Measurements from ENCODE around the gene PLB1. TPM values are rescaled to one million over a fixed set of nuclear protein-coding genes. Genes with fewer than 3 reads are reported as not detected.
A peak's percentile ranks its signal among the peaks of the same experiment; 100 is the strongest.

Gene PLB1
- polyA plus RNA-seq, 3 donors from 2014 or later = 0.43 to 1.2 TPM; not detected in 1

DNA sequence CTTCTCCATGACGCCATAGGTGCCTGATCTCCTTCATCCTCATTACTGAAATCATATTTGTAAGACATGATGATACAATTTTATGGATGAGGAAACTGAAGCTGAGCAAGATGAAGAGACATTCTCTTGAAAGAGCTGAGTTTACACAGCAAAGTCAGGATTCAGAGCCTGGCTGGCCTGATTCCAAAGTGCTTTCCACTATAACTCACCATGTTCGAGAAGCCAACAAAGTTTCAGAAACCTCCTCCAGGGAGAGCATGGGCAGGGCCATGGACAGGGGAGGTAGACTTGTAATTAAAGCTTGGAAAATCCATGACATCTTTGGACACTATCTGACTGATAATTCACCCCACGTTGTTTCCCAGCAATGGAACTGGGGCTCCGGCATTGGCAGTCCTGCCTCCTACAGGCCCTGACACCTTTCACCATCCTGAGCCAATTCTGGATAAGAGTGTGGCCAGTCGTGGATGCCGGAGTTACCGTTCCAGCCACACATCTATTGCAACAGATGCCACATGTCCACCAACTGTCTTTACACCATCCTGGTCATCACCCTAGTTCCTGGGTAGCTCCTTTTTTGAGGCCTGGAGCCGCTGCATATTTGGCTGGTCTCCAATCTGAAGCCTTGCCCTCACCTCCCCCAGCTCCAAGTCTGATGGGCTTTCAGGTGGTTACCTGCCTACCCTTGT lies 170.8 kb downstream of the PLB1 start:
- no peaks in the 10 kb centered on the region for H3K36me3 Mint-ChIP-seq
- peak overlapping the region in 1 of 6 donors; percentile 59 for H3K27ac Mint-ChIP-seq
- peaks cover 0 to 5% (median 0%) of the 10 kb centered on the region in 3 donors for H3K27me3 Mint-ChIP-seq (ENCODE audit: low read depth in 3 of 3)
- H3K4me3 Mint-ChIP-seq = no peak overlapping the region
- DNase-seq = no peak
- no peaks in the 10 kb centered on the region for H3K4me1 Mint-ChIP-seq
- H3K9me3 Mint-ChIP-seq = no peaks in the 10 kb centered on the region

DNA sequence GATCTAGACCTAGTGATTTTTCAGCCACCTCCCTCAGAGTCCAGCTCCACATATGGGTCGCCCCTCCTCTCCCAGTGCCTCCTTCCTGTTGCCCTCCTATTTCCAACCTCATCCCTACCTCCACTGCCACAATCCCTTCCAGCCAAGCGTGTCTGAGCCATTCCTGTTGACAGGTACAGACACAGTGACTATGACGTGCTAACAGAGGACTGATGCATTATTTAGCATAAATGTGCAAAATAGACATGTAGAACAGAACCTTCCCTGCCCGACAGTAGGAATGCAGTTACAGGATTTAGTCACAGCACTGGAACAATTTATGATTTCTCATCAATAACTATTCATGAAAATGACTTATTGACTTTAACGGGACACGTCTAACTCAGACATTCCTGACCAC lies 171.4 kb downstream of the PLB1 start:
- H3K4me1 Mint-ChIP-seq = no peaks in the 10 kb centered on the region
- H3K9me3 Mint-ChIP-seq = peaks cover 0 to 1% (median 0%) of the 10 kb centered on the region in 6 donors
- peak overlapping the region in 1 of 6 donors; percentile 59 for H3K27ac Mint-ChIP-seq
- H3K36me3 Mint-ChIP-seq = no peaks in the 10 kb centered on the region
- peaks cover 0 to 5% (median 0%) of the 10 kb centered on the region in 3 donors for H3K27me3 Mint-ChIP-seq (ENCODE audit: low read depth in 3 of 3)
- H3K4me3 Mint-ChIP-seq = no peak overlapping the region
- no peak for DNase-seq

GRCh38 chr2:28668106-28668814 lies 172.4 kb downstream of the PLB1 start:
- Mint-ChIP-seq H3K9me3 (peaks cover 0 to 2% (median 0%) of the 10 kb centered on the region in 6 donors), H3K27me3 (ENCODE audit: low read depth in 3 of 3) (peaks cover 0 to 5% (median 0%) of the 10 kb centered on the region in 3 donors), H3K4me3 (no peak overlapping the region), H3K27ac (no peak overlapping the region), H3K36me3 (no peaks in the 10 kb centered on the region), H3K4me1 (no peaks in the 10 kb centered on the region)
- no peak for DNase-seq

DNA sequence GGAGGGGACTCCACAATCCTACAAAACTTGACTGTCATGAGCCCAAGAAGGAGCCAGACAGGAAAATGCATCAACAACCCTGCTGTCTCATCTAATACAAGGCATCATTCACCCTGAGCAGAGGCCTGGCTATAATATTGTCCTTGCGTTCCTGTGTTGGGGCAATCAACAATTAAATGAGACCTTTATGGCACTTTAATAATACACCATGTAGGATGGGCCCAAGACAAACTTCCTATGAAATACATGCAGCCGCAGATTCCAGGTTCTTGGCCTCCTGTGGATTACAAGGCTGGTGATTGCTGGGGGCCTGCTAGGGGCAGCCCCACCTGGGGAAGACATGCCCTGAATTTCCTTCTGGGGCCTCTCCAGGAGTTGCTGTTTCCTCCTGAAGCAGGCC lies 173.0 kb downstream of the PLB1 start:
- no peaks in the 10 kb centered on the region for H3K36me3 Mint-ChIP-seq
- no peak for DNase-seq
- H3K27me3 Mint-ChIP-seq (ENCODE audit: low read depth in 3 of 3) = peaks cover 0 to 5% (median 0%) of the 10 kb centered on the region in 3 donors
- peaks cover 0 to 2% (median under 1%) of the 10 kb centered on the region in 6 donors for H3K9me3 Mint-ChIP-seq
- H3K4me1 Mint-ChIP-seq = no peaks in the 10 kb centered on the region
- no peak overlapping the region for H3K4me3 Mint-ChIP-seq
- no peak overlapping the region for H3K27ac Mint-ChIP-seq

GRCh38 chr2:28670856-28671255 lies 175.0 kb downstream of the PLB1 start:
- H3K9me3 Mint-ChIP-seq = peaks cover 0 to 2% (median under 1%) of the 10 kb centered on the region in 6 donors
- H3K4me1 Mint-ChIP-seq = no peaks in the 10 kb centered on the region
- H3K27ac Mint-ChIP-seq = no peak overlapping the region
- no peaks in the 10 kb centered on the region for H3K36me3 Mint-ChIP-seq
- no peak for DNase-seq
- H3K4me3 Mint-ChIP-seq = no peak overlapping the region
- peaks cover 0 to 2% (median 0%) of the 10 kb centered on the region in 3 donors for H3K27me3 Mint-ChIP-seq (ENCODE audit: low read depth in 3 of 3)

GRCh38 chr2:28673338-28673737 lies 177.5 kb downstream of the PLB1 start:
- H3K4me3 Mint-ChIP-seq = no peak overlapping the region
- no peak for DNase-seq
- peaks cover 0 to 2% (median 0%) of the 10 kb centered on the region in 3 donors for H3K27me3 Mint-ChIP-seq (ENCODE audit: low read depth in 3 of 3)
- H3K36me3 Mint-ChIP-seq = no peaks in the 10 kb centered on the region
- peaks cover 0 to 2% (median under 1%) of the 10 kb centered on the region in 6 donors for H3K9me3 Mint-ChIP-seq
- no peak overlapping the region for H3K27ac Mint-ChIP-seq
- no peaks in the 10 kb centered on the region for H3K4me1 Mint-ChIP-seq

DNA sequence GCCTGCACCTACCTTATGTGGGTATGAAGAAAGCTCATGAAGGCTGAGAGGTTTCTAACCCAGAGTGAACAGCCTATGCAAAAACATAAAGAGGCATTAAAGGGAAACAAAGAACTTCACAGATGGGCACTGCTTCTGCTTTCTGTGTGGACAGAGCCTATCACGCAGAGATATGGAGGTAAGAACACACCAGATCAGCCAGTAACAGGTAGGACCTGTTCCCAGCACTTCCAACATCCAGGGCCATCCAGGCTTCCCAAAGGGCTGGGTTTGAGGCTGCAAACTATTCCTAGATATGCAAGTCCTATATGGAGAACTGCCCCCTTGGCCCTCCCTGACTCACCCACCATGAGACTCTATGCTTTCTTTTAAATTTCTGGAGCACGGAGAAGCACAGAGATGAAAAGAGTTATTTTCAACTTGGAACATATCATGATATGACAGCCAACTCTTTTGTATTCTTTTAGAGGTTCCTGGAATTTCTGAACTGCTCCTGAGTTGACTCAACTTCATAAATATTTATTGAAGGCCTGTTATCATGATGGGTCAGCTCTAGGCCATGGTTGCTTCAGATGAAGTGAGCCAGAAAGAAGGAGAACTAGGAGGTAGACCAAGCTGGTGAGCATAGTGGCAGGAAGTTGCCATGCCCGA lies 178.3 kb downstream of the PLB1 start:
- no peak overlapping the region for H3K27ac Mint-ChIP-seq
- no peak overlapping the region for H3K4me3 Mint-ChIP-seq
- H3K36me3 Mint-ChIP-seq = no peaks in the 10 kb centered on the region
- DNase-seq = no peak
- no peaks in the 10 kb centered on the region for H3K4me1 Mint-ChIP-seq
- no peaks in the 10 kb centered on the region for H3K27me3 Mint-ChIP-seq (ENCODE audit: low read depth in 3 of 3)
- peaks cover 0 to 2% (median under 1%) of the 10 kb centered on the region in 6 donors for H3K9me3 Mint-ChIP-seq

DNA sequence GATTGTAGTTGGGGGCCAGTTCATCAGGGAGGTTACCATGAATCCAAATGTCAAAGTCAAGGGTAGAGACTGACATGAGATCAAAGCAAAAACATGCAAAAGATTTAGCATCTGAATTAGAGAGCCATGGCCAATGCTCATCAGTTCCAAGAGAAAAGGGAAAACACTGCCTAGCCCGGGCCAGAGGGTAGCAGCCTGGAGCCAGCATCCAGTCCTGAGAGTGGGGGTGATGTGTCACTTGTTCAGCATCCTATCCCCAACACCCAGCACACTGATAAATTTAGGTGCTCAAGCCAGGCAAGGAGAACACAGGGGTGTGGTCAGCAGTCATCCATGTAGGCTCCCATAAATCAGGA lies 178.8 kb downstream of the PLB1 start:
- H3K9me3 Mint-ChIP-seq = peaks cover 0 to 2% (median under 1%) of the 10 kb centered on the region in 6 donors
- H3K27me3 Mint-ChIP-seq (ENCODE audit: low read depth in 3 of 3) = no peaks in the 10 kb centered on the region
- H3K4me3 Mint-ChIP-seq = no peak overlapping the region
- H3K27ac Mint-ChIP-seq = no peak overlapping the region
- H3K36me3 Mint-ChIP-seq = no peaks in the 10 kb centered on the region
- H3K4me1 Mint-ChIP-seq = no peaks in the 10 kb centered on the region
- no peak for DNase-seq

DNA sequence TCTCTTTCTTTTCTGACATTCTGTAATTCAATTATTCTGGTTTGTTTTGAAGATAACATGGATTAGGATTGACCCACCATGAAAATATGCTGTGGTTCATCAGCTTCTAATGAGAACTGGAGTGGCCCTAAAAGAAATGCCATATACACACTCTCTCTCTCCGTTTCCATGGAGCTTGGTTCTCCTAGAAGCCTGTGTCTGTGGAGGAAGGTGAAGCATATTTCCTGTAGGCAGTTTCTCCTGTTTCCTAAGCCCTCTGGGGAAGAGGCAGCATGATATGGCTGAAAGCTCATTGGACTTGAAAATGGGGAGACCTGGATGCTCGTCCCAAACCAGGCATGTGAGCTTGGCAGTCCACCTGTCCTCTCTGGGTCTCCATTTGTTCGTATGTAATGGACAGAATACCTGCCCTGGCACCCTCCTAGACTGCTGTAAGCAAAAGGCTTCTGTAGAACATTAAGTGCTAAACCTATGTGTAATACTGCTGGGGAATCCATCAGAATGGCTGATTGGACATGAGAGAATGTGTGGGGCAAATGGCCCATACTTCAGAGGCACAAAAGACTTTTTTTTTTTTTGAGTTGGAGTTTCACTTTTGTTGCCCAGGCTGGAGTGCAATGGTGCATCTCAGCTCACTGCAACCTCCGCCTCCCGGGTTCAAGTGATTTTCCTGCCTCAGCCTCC lies 180.4 kb downstream of the PLB1 start:
- DNase-seq = no peak
- Mint-ChIP-seq H3K36me3 (no peaks in the 10 kb centered on the region), H3K9me3 (peaks cover 0 to 2% (median under 1%) of the 10 kb centered on the region in 6 donors), H3K4me3 (no peak overlapping the region), H3K4me1 (peaks cover 10% of the 10 kb centered on the region in 2 donors), H3K27me3 (ENCODE audit: low read depth in 3 of 3) (peaks cover 0 to 2% (median 0%) of the 10 kb centered on the region in 3 donors), H3K27ac (no peak overlapping the region)

DNA sequence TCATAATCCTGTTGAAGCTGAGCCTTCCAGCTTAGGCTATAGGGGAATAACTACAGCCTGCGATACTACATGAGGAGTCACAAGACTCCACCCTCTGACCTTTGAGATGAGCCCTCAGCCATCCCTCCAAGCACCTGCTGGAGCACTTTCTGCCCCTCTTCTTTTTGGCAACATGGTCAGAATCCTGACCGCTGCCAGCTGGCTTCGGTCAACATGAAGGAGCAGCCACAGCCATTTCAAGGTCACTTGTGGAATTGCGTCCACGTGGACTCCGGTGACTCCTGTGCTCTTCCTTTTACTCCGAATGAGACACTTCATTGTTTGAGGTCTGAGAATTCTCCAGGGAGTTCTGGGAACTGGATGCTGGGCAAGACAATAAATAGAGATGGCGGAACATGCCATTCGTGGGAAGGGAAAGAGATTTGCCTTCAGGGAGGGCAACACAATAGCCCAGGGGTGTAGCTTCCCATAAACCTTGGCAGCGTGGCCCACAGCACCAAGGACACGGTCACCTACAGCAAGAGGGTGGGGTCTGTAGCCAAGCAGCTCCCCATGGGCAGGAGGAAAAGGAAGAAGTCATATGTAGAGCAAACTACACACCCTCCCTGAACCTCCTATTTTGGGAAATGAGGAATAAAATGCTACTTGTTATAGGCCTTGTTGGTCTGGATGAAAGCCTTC lies 182.5 kb downstream of the PLB1 start:
- Mint-ChIP-seq H3K9me3 (peaks cover 0 to 1% (median 0%) of the 10 kb centered on the region in 6 donors), H3K4me3 (no peak overlapping the region), H3K27ac (peak overlapping the region in 3 of 6 donors; percentile 2 to 84 (median 54)), H3K27me3 (ENCODE audit: low read depth in 3 of 3) (peaks cover 0 to 2% (median 0%) of the 10 kb centered on the region in 3 donors), H3K4me1 (peaks cover 17 to 19% of the 10 kb centered on the region in 2 donors), H3K36me3 (no peaks in the 10 kb centered on the region)
- DNase-seq = no peak

DNA sequence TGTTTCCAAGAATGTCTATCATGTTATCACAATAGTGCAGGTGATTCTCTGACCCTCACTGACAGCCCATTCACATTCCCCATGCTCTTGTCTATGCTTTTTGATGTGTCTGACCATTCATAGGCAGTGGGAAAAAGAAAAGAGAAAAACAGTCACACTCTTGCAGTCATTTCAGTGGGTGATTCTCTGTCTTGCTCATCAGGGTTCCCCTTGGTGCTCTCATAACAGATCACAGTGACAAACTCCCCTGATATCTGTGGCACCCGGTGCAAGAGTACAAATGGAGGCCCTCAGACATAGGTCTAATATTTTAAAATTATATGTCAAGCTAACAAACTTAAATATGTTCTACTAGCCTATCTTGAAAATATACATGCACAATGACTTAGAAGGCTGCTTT lies 183.1 kb downstream of the PLB1 start:
- Mint-ChIP-seq H3K36me3 (no peaks in the 10 kb centered on the region), H3K27ac (peak overlapping the region in 4 of 6 donors; percentile 15 to 81 (median 42)), H3K27me3 (ENCODE audit: low read depth in 3 of 3) (peaks cover 0 to 2% (median 0%) of the 10 kb centered on the region in 3 donors), H3K9me3 (no peaks in the 10 kb centered on the region), H3K4me1 (peaks cover 17 to 19% of the 10 kb centered on the region in 2 donors), H3K4me3 (no peak overlapping the region)
- no peak for DNase-seq

- no peak for DNase-seq
- Mint-ChIP-seq H3K36me3 (no peaks in the 10 kb centered on the region), H3K27ac (peak overlapping the region; percentile 62 to 87 (median 76)), H3K4me1 (peaks cover 17 to 19% of the 10 kb centered on the region in 2 donors), H3K9me3 (no peaks in the 10 kb centered on the region), H3K4me3 (peak overlapping the region in 1 of 5 donors; percentile 25), H3K27me3 (ENCODE audit: low read depth in 3 of 3) (peaks cover 0 to 2% (median 0%) of the 10 kb centered on the region in 3 donors)
These were observed 184.8 kb downstream of the PLB1 start for GRCh38 chr2:28680657-28681056.

DNA sequence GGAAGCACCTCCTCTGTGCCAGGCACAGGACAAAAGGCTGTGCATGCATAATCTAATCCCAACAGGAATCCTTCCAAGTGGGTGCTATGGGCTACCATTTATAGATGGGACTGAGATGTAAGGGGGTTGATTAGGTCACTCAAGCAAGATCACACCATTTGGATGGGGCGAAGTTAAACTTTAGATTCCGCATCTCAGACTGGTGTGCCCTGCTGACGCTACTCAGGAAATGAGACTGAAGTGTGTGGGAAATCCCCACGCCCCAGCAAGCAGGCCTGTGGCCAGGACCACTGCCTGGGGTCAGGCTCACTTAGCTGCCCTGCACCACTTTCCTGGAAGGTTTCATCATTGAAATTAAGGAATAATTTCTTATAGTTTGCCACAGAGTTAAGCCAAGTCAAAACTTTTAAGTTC lies 185.3 kb downstream of the PLB1 start:
- no peaks in the 10 kb centered on the region for H3K9me3 Mint-ChIP-seq
- H3K4me1 Mint-ChIP-seq = peaks cover 17 to 19% of the 10 kb centered on the region in 2 donors
- peak overlapping the region in 3 of 5 donors; percentile 25 to 48 (median 38) for H3K4me3 Mint-ChIP-seq
- peaks cover 0 to 4% (median 0%) of the 10 kb centered on the region in 3 donors for H3K27me3 Mint-ChIP-seq (ENCODE audit: low read depth in 3 of 3)
- peak; percentile 59 to 68 (median 68) for DNase-seq
- no peaks in the 10 kb centered on the region for H3K36me3 Mint-ChIP-seq
- H3K27ac Mint-ChIP-seq = peak overlapping the region; percentile 62 to 87 (median 76)
